Heart left ventricle (tissue), 16 donors: ENCODE data around the gene LRRFIP1. TPM values are rescaled to one million over a fixed set of nuclear protein-coding genes. Genes with fewer than 3 reads are reported as not detected.

Experiments
- ATAC-seq, 4 donors: fragments of 200-7000 bp; cut with Tn5 transposase; one replicate each; pipeline ENCODE4 v1.9.1; 2020 to 2022; ENCODE audit warnings: moderate library complexity in 4 of 4, mild to moderate bottlenecking in 3 of 4, moderate number of reproducible peaks in 1 of 4
- DNase-seq, 5 donors: peaks; one replicate each; pipeline ENCODE4 v3.0.0-alpha.2; 2020
- H3K27ac ChIP-seq, 12 donors: fragments of 200-600 bp; sonication (generic) in 4 of 12; one replicate each; pipeline versions ENCODE4 v1.5.0 to v1.8.0; 2016 to 2022; ENCODE audit warnings: mild to moderate bottlenecking in 2 of 12
- H3K27me3 ChIP-seq, 9 donors: fragments of 200-600 bp; sonication (generic) in 2 of 9; one replicate each; pipeline versions ENCODE4 v1.5.1 to v1.8.0; 2016 to 2022; ENCODE audit warnings: mild to moderate bottlenecking in 3 of 9
- H3K36me3 ChIP-seq, 9 donors: fragments of 200-600 bp; sonication (generic) in 2 of 9; one replicate each; pipeline versions ENCODE4 v1.5.0 to v1.8.0; 2018 to 2022; ENCODE audit warnings: mild to moderate bottlenecking in 2 of 9
- H3K4me1 ChIP-seq, 12 donors: fragments of 200-600 bp; sonication (generic) in 4 of 12; one replicate each; pipeline versions ENCODE4 v1.5.0 to v1.8.0; 2016 to 2022; ENCODE audit warnings: mild to moderate bottlenecking in 3 of 12
- H3K4me3 ChIP-seq, 12 donors: fragments of 200-600 bp; sonication (generic) in 4 of 12; one replicate each; pipeline versions ENCODE4 v1.5.0 to v1.8.0; 2017 to 2022; ENCODE audit warnings: mild to moderate bottlenecking in 9 of 12, moderate library complexity in 4 of 12
- H3K9me3 ChIP-seq, 12 donors: fragments of 200-600 bp; sonication (generic) in 4 of 12; one replicate each; pipeline versions ENCODE4 v1.5.0 to v1.8.0; 2016 to 2022; ENCODE audit warnings: mild to moderate bottlenecking in 1 of 12
- POLR2A ChIP-seq, 2 donors: fragments of 450-650 bp; IDR thresholded peaks; one replicate each; pipeline ENCODE4 v1.6.1; 2017; ENCODE audit warnings: antibody characterized with exemption in 2 of 2, mild to moderate bottlenecking in 2 of 2, moderate library complexity in 2 of 2
- WGBS, 4 donors: extraction: QIAGEN DNeasy Blood & Tissue Kit in 2 of 4; methylation state at CpG; one replicate each; pipeline versions ENCODE4 v1.1.5 to v1.1.7; 2013 to 2018; 5-methylcytosine and 5-hydroxymethylcytosine counted together
- intact Hi-C, 10 donors: fragments of 100-400 bp; cut with DNase I; formaldehyde crosslinking; loops; one replicate each; pipeline versions ENCODE4 v1.11.1 to v1.14.2; 2022
- polyA plus RNA-seq, 2 donors: library from polyadenylated mRNA; stranded (reverse); fragments of 200-250 nt; gene quantifications; one replicate each; pipeline ENCODE4 v1.2.3, GENCODE V29; 2013
- total RNA-seq, 9 donors: library from RNA; depleted of rRNA in 2 of 9; stranded (reverse); fragments of >200 nt in 2 of 9; fragmentation: NEBNext Ultra II Directional in 3 of 9; extraction: Animal tissue kit (Norgen Biotek cat#: 25700) in 3 of 9; gene quantifications; one replicate each; pipeline versions ENCODE4 v1.1.0 to v1.2.4, GENCODE V29; 2016 to 2023
- TF ChIP-seq, protein P1 (sequence below), 12 donors: fragments of 200-600 bp; sonication (generic) in 4 of 12; IDR thresholded peaks; one replicate each; pipeline versions ENCODE4 v1.5.0 to v1.8.0; 2018 to 2022; ENCODE audit warnings: antibody characterized with exemption in 12 of 12, mild to moderate bottlenecking in 5 of 12
- donor health status: ischemic (EF 13 %, LVEDD 7.1; RV severe dilation, severe dysfunction).
- donor health status: healthy with polysubstance abuse.
- donor health status: DM: no; HTN: yes; CAD: no.
- donor health status: DM: no; HTN: no; CAD: no.
- donor health status: ischemic (EF 25% LVEDD 6.9; RV normal size, moderate dysfunction).
- donor health status: ischemic (EF 25% LVEDD 5.7; RV mildly dilated, moderate dysfunction).
- donor health status: healthy.
- donor health status: DM: yes; HTN: yes; CAD: no.
- donor health status: ischemic (EF 35%, LVEDD 5.7; RV mildly dilated, moderate dysfunction).
- donor health status: nonischemic (EF 11% LVEDD 7.7; RV severe dilation, severe dysfunction).
- donor health status: DM: yes; HTN: yes; CAD: no.
- donor health status: PGD.
- donor health status: ischemic (EF 29% LVEDD 5.4; RV normal size, mild dysfunction).
- donor health status: nonischemic (EF 23%, LVEDD 6.1; RV moderate dilation, normal function).

LRRFIP1 gene
- total and polyA plus RNA-seq, 11 donors, result 78.7 to 151 (median 111) TPM

DNA sequence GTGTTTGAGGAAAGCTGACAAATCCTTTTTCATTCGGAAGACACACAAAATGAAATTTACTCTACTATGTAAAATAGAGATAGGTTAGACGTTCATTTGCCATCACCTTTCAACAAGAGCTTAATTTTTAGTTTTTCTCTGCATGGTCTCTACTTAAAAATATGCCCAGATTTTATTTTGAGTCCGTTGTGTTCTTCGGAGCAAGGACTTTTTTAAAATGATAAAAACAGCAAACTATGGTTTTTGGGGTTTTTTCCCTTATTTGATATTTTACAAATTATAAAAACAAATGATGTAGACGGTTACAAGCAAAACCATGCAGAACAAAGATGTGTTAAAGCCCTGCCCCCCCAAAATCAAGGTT, 117.8 kb downstream of the LRRFIP1 start:
- intact Hi-C loops, result loop anchor here (1.0 to 10.0 kb wide), 13 partner anchors 70 to 232 kb away; no protein-coding TSS in a partner anchor
- ATAC-seq (no peak), DNase-seq (no peak)
- no peaks in the 10 kb centered on the region for H3K27me3 ChIP-seq
- peaks cover 0 to 52% (median 41%) of the 10 kb centered on the region in 12 donors for H3K4me1 ChIP-seq
- 53 to 60% (median 55%) methylated on average over 5 of the region's 5 CpGs for WGBS, 4 donors
- peak overlapping the region in 1 of 12 donors; percentile 56 for H3K27ac ChIP-seq
- H3K4me3 ChIP-seq, result no peak overlapping the region
- H3K9me3 ChIP-seq, result no peaks in the 10 kb centered on the region
- TF ChIP-seq, protein P1, sequence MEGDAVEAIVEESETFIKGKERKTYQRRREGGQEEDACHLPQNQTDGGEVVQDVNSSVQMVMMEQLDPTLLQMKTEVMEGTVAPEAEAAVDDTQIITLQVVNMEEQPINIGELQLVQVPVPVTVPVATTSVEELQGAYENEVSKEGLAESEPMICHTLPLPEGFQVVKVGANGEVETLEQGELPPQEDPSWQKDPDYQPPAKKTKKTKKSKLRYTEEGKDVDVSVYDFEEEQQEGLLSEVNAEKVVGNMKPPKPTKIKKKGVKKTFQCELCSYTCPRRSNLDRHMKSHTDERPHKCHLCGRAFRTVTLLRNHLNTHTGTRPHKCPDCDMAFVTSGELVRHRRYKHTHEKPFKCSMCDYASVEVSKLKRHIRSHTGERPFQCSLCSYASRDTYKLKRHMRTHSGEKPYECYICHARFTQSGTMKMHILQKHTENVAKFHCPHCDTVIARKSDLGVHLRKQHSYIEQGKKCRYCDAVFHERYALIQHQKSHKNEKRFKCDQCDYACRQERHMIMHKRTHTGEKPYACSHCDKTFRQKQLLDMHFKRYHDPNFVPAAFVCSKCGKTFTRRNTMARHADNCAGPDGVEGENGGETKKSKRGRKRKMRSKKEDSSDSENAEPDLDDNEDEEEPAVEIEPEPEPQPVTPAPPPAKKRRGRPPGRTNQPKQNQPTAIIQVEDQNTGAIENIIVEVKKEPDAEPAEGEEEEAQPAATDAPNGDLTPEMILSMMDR (IDR thresholded peaks at IDR 0.05), result peak in 2 of 12 donors; percentile 2 to 26
- no peak for TF ChIP-seq POLR2A (IDR thresholded peaks at IDR 0.05)
- H3K36me3 ChIP-seq, result peaks cover 0 to 55% (median 38%) of the 10 kb centered on the region in 9 donors

DNA sequence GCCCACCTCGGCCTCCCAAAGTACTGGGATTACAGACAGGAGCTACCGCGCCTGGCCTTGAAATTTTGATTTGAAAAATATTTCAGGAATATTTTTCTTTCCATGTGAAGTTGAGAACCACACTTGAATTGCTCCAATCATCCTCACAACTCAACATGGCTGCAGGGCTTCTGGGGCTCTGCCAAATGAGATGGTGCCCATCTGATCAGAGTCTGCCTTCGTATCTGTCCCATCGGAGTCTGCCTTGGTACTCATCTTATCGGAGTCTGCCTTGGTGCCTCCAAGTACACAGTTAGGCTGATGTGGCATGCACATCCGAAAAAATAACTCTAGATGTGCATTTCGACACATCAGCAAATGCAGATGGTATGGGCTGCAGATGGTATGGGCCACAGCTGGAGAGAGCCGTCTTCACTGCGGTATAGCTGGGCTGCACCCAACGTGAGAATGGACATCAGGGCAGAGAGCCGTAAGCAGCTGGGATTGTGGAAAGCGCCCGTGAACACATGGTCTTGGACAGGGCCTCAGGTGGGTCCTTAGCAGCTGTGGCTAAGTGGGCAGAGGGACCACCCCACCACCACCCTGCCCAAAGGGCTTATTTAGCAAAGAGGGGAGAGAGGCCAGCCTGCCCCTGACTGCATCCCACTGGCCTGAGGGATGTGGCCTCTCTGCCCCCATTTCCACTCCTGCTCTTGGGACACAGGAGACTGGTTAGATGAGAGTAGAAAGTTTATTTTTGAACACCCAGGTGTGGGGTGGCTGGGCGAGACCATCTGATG, 119.1 kb downstream of the LRRFIP1 start:
- peaks cover 0 to 64% (median 51%) of the 10 kb centered on the region in 9 donors for H3K36me3 ChIP-seq

DNA sequence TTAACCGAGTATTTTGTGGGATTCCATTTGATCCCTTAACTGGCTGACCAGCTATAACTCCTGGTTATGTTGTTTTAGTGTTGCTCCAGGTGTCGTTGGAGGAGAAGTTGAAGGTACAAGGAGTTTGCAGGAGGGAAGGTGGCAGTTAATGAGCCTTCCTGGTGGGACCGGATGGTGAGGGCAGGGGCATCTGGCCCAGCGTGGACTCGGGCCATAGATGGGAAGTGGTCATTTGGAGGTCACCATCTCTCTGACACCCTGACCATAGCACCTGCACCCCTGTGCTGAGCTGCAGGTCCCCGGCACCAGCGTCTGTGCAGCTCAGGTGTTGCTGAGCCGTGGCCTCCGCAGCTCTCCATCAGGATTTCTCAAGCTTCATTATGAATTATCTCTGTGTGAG, 119.8 kb downstream of the LRRFIP1 start:
- H3K27me3 ChIP-seq, result no peaks in the 10 kb centered on the region
- TF ChIP-seq, protein P1 (IDR thresholded peaks at IDR 0.05), result no peak
- no peak for TF ChIP-seq POLR2A (IDR thresholded peaks at IDR 0.05)
- H3K27ac ChIP-seq, result no peak overlapping the region
- intact Hi-C loops, result loop anchor here in 5 of 10 donors (5.0 to 10.0 kb wide), 4 partner anchors 145 to 232 kb away; no protein-coding TSS in a partner anchor
- H3K36me3 ChIP-seq, result peaks cover 0 to 64% (median 58%) of the 10 kb centered on the region in 9 donors
- H3K9me3 ChIP-seq, result no peaks in the 10 kb centered on the region
- ATAC-seq (no peak), DNase-seq (no peak)
- peaks cover 0 to 35% (median 27%) of the 10 kb centered on the region in 12 donors for H3K4me1 ChIP-seq
- H3K4me3 ChIP-seq, result no peak overlapping the region
- 75 to 91% (median 89%) methylated on average over 9 of the region's 9 CpGs for WGBS, 4 donors

More for the DNA sequence above, 119.1 kb downstream of the LRRFIP1 start:
- Histone ChIP-seq H3K4me3 (no peak overlapping the region), H3K27me3 (no peaks in the 10 kb centered on the region), H3K4me1 (peaks cover 0 to 39% (median 30%) of the 10 kb centered on the region in 12 donors), H3K27ac (no peak overlapping the region), H3K9me3 (no peaks in the 10 kb centered on the region)
- DNase-seq (no peak), ATAC-seq (peak in 1 of 4 donors; percentile 8)
- intact Hi-C loops, result loop anchor here in 5 of 10 donors (5.0 to 10.0 kb wide), 4 partner anchors 144 to 232 kb away; no protein-coding TSS in a partner anchor
- TF ChIP-seq POLR2A (IDR thresholded peaks at IDR 0.05), result no peak
- TF ChIP-seq, protein P1 (IDR thresholded peaks at IDR 0.05), result no peak
- 72 to 81% (median 78%) methylated on average over 15 of the region's 15 CpGs for WGBS, 4 donors

DNA sequence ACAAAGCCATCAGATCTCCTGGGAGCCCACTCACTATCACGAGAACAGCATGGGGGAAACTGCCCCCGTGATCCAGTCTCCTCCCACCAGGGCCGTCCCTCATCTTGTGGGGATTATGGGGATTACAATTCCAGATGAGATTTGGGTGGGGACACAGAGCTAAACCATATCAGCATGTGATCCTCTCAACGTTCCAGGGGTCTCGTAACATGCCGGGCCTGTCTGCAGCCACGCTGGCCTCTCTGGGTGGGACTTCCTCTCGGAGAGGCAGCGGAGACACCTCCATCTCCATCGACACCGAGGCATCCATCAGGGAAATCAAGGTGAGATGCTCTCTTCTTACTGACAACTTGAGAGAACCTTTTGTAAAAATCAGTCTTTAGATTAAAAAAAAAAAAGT, 121.6 kb downstream of the LRRFIP1 start:
- H3K4me3 ChIP-seq, result no peak overlapping the region
- ATAC-seq, result no peak
- peaks cover 0 to 82% (median 76%) of the 10 kb centered on the region in 9 donors for H3K36me3 ChIP-seq
- no peaks in the 10 kb centered on the region for H3K9me3 ChIP-seq
- H3K27ac ChIP-seq, result no peak overlapping the region
- intact Hi-C loops, result loop anchor here in 5 of 10 donors (5.0 to 10.0 kb wide), 4 partner anchors 147 to 234 kb away; no protein-coding TSS in a partner anchor
- TF ChIP-seq, protein P1 (IDR thresholded peaks at IDR 0.05), result no peak
- TF ChIP-seq POLR2A (IDR thresholded peaks at IDR 0.05), result no peak
- 86 to 89% (median 86%) methylated on average over 11 of the region's 11 CpGs for WGBS, 4 donors
- peaks cover 0 to 20% (median 12%) of the 10 kb centered on the region in 12 donors for H3K4me1 ChIP-seq
- DNase-seq, result no peak
- no peaks in the 10 kb centered on the region for H3K27me3 ChIP-seq
